Measurements from ENCODE around the gene MRNIP. TPM values are rescaled to one million over a fixed set of nuclear protein-coding genes. Genes with fewer than 3 reads are reported as not detected.

The MRNIP gene
- total and polyA plus RNA-seq, 2 of the 4 experiments (the other 2 are of a cell fraction), result 6.6 to 24.7 TPM

DNA sequence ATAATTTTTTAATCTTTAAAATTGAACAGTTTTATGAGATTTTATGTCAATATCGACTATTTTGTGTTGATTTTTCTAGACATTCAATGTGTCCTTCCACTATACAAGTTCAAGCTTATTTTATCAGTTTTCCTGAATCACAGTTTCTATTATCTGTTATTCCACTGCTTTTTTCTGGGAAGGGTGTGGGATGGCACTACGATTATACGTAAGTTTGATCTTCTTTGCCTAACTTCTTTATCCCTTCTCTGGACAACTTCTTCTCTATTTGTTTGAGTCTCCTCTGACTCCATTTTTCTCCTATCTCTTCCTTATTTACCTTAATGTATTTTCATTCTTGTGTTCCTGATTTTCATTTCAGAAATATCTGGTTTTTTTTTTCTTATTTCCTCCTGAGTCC is 24.5 kb upstream of the MRNIP start:
- Histone ChIP-seq H3K4me2 (ENCODE audit: low read depth, low read length) (no peak overlapping the region), H3K56ac (ENCODE audit: extremely low read depth, insufficient read depth, low read length) (no peak overlapping the region), H3K79me1 (ENCODE audit: low read depth in 1 of 2, low read length in 2 of 2) (peaks cover 13 to 17% of the 10 kb centered on the region in 2 experiments), H3K9ac (ENCODE audit: low read depth, low read length) (no peak overlapping the region), H2BK20ac (ENCODE audit: low read depth, low read length) (no peak overlapping the region), H2AFZ (replicated peaks; ENCODE audit: low read length, poor library complexity) (no peak overlapping the region), H3K9me1 (ENCODE audit: insufficient read depth, low read length) (0 out of 2 replicates have a peak, but pooled peaks cover 2% of the 10 kb centered on the region), H3K18ac (ENCODE audit: low read depth, low read length) (no peak overlapping the region), H2AK5ac (ENCODE audit: low read depth, low read length) (no peak overlapping the region), H3K36me3 (ENCODE audit: control insufficient read depth, insufficient read depth, low read length) (peaks cover 68% of the 10 kb centered on the region), H2BK5ac (ENCODE audit: low read depth, low read length, poor library complexity, severe bottlenecking) (no peak overlapping the region), H3K27me3 (ENCODE audit: control insufficient read depth, insufficient read depth, low read length) (no peaks in the 10 kb centered on the region), H4K91ac (ENCODE audit: insufficient read depth, low read depth, low read length) (no peak overlapping the region), H3K9me3 (ENCODE audit: control insufficient read depth, insufficient read depth, low read length) (peaks cover 11% of the 10 kb centered on the region), H3K4me3 (ENCODE audit: insufficient read depth, low read depth, low read length) (no peak overlapping the region), H2AK9ac (replicated peaks; ENCODE audit: low read depth, low read length, poor library complexity) (no peak overlapping the region), H2BK120ac (ENCODE audit: low read depth, low read length) (no peak overlapping the region), H3K4me1 (ENCODE audit: control insufficient read depth, insufficient read depth, low read length) (no peaks in the 10 kb centered on the region), H3K4ac (ENCODE audit: low read depth, low read length) (no peak overlapping the region), H3K23ac (ENCODE audit: low read depth, low read length) (no peak overlapping the region), H2BK15ac (ENCODE audit: low read depth, low read length) (no peak overlapping the region), H4K8ac (ENCODE audit: low read depth in 2 of 2, low read length in 2 of 2) (no peak overlapping the region), H3K27ac (ENCODE audit: insufficient read depth, low read length) (no peak overlapping the region), H4K5ac (ENCODE audit: low read depth, low read length) (no peak overlapping the region), H4K20me1 (ENCODE audit: insufficient read depth, low read length) (no peaks in the 10 kb centered on the region), H3K14ac (replicated peaks; ENCODE audit: low read depth, low read length) (no peak overlapping the region)
- ATAC-seq (ENCODE audit: low read depth) (no peak), DNase-seq (no peak)
- BruUV-seq (replicated peaks), result no TSS peak
- intact Hi-C loops (cut with micrococcal nuclease) (no loop called here), in situ Hi-C loops (cut with MboI; ENCODE audit: low sequenced_read_pairs) (no loop called here), dilution Hi-C loops (cut with HindIII; ENCODE audit: low sequenced_read_pairs, unreplicated experiment) (no loop called here)
- TF ChIP-seq POLR2A (IDR thresholded peaks at IDR 0.05; ENCODE audit: low read depth, low read length) (no peak), SMC3 (IDR thresholded peaks at IDR 0.05; ENCODE audit: low read depth, low read length) (no peak), MAZ (IDR thresholded peaks at IDR 0.05; ENCODE audit: borderline replicate concordance, low read depth, low read length) (no peak), RFX5 (IDR thresholded peaks at IDR 0.05; ENCODE audit: low read depth, low read length) (no peak), RAD21 (IDR thresholded peaks at IDR 0.05; ENCODE audit: low read length) (no peak)
- WGBS, 2 experiments (ENCODE audit: extremely low coverage in 2 of 2, insufficient read length in 1 of 2), result no CpG with 5 or more reads among the region's 3 CpGs
- ChIA-PET CTCF (no interaction called here), POLR2A (ENCODE audit: unreplicated experiment) (no interaction called here)

Measured in IMR-90 (cell line).